GM19351 (cell line): ENCODE measurements around the gene CALD1.

Experiments
- ATAC-seq: cut with Tn5 transposase; IDR thresholded peaks from one replicate; pipeline ENCODE4 v1.9.1; 2021; ENCODE audit warnings: mild to moderate bottlenecking, moderate library complexity; ENCODE audit not compliant: unreplicated experiment

Gene CALD1

DNA sequence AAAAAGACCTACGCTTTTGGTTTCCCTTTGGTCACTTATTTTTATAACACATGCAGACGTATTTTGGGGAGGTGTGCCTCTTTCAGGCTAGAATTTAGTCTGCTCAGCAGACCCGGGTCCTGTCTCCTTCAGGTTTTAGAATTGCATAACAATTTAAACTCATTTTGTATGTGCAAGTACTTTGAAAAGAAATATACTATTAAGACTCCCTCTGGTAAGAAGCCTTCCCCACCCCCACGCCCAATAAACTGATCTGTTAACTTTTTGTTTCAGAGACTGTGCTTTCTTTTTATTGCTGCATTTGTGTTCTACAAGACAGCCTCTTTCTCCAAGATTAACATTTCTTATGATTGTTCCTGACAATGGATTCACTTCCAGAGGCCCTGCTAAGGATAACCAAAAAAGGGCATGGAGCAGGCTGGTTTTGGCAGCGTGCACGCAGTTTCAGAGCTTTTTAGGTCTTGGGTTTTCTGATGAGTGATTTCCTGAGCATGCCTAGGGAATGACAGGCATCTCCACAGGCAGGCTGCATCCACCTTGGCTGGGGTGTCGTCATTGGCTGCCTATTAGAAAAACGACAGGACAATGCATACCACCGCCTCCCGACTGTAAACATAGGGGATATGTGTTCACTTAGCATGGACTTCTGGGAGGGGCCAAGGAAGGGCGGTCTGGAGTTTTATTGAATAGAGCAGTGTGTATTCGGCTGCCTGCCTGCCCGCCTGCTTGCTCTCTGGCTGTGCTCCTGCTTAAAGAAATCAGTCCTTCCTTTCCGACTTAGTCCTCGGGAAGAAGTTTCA, at the start of gene CALD1:
Gene CALD1, plus strand, starts transcription at position 694 of the 800 bp plus-strand sequence. CDS start 88,100 bp downstream, outside the sequence.
- ATAC-seq = no peak

DNA sequence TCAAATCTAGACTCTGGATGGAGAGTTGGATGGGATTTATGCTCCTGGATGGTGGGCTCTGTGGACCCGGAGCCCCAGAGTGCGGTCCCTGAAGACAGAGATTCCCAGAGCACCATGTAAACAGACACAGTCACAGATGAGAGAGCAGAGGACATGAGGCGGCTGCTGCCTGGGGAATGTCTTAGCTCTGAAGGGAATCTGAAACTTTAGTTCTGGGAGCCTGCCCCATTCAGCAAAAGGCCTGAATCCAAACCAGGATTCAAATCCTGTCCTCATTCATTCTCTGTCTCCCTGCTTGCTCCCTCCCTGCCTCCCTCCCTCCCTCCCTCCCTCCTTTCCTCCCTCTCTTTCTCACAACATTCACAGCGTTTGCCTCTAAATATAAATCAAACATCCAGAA, 49.5 kb upstream of the CALD1 start:
- ATAC-seq = no peak

GRCh38 chr7:134730411-134730829, 49.0 kb upstream of the CALD1 start:
- ATAC-seq = no peak

GRCh38 chr7:134731616-134732015, 47.8 kb upstream of the CALD1 start:
- no peak for ATAC-seq

- no peak for ATAC-seq
These were observed 46.7 kb upstream of the CALD1 start for GRCh38 chr7:134732728-134733127.

DNA sequence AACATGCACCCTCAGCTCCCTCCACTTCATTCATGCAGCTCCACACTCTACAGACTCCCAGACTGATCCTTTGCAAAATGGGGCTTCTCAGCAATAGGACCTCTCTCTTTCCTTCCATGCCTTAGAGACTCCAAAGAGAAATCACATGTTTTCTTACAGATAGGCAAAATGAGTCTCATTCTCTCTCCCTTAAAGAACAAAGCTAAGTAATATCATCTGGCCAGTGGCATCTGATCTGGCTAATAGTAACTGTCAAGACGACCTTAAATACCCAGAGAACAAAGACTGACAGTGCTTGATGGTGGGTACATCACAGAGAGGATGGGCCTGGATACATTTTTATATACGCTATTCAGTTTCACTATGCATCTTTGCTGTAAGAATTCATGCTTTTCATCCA, 43.1 kb upstream of the CALD1 start:
- ATAC-seq = no peak

DNA sequence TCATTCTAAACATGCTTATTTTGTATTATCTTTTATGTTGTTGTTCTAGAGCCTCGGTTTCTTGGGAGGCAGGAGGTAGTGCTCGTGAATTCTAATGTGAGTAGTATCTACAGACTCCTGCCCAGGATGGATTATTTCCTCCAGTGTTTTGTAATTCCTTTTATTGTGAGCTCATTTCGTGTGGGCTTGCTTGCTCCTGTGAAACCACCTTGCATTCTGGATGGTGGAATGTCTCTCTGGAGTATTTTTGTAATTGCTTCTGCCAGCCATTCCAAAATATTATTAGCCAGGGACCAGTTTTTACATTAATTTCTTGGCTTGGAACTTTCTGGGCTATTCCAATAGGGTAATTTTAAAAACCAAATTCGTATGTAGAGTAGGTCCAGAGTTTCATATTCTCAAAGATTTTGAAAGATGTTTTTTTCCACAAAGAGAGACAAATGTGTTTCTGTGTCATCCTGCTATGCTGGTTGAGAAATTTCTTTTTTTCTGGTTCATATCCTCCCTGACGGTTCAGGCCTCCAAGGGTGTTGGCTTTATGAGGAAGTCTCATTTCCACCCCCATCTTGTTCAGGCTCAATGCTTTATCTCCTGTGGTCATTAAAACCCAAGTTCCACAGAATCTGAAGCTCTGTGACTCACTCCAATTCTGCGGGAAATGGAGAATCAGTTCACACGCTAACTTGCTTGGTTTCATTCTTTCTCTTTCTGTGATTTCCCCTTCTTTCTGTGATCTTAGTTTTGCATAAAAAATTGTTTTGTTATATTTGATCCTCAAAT, 41.7 kb upstream of the CALD1 start:
- no peak for ATAC-seq

DNA sequence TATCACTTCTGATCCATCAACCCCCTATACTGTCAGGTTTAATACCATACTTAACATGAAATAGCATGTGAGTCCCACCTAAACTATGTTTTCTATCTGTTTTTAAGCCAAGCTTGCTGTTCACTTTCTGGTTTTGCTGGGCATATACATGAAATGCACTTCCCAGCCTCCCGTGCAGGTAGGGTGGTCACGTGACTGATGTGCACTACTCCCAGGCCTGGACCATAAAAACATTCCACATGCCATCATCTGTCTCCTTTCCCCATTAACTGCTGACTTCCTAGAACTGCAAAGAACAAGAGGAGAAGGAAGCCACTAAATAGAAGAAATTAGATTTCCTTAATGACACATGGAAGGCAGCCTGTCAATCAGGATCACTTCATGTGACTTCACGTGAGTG, 40.1 kb upstream of the CALD1 start:
- no peak for ATAC-seq

- no peak for ATAC-seq
These were observed 39.1 kb upstream of the CALD1 start for GRCh38 chr7:134740376-134740775.

DNA sequence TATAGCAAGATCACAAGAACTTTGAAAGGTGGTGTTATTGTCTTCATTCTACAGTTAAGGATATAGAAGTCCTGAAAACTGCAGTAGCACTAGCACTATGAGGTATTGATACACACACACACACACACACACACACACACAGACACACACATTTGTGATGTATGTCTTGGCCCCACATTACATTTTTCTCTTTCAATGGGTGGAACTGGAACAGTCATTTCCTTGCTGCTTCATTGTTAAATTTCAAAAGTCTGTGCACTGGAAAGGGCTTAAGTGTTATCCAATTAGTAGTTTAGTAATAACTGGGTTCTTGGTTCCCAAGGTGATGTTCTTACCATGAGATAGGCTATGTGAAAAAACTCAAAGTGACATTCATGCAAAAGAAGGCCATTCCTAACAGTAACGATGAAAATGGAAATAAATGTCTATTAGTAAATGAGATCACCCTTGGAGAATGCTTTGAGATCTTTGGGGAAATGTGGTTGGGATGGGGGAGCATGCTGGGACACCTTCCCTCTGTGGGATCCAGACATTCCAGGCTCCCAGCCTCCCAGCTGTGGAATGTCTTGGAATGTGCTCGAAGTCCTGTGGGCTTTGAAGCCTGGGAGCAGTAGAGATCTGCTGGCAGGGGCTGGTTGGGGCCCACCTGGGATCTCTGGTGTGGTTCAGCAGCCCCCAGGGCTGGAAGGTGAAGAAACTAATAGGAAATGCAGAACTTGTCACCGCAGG, 37.4 kb upstream of the CALD1 start:
- no peak for ATAC-seq

DNA sequence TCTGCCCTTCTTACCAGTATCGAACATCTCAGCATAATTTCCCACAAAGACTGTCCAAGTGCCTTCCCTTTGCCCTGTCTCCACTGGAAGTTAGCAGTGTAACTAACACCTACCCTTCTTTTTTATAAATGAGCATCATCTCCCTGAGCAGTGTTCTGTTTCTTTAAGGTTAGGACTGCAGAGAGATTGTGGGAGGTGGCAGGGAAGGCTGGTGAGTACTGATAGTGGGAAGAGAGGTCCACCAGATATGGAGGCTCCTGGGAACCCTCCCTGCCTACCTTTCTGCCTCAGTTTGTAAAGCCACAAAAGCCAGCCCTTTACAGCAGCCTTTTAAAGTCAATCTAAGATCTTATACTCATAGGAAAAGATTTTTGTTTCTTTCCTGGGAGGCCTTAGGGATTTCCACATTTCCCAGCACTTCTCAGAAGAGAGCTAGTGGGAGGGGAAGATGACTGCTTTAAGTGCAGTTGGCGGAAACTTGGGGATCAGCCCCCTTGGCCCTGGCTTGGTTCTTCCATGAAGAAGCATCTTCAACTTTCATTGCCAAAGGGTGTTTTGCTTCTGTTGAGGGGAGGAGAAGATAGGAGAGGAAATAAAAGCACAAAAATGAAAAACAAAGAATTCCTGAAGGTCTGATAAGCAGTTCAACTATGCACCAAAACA, 36.6 kb upstream of the CALD1 start:
- ATAC-seq = no peak

- ATAC-seq = no peak
These were observed 34.9 kb upstream of the CALD1 start for GRCh38 chr7:134744569-134744968.

DNA sequence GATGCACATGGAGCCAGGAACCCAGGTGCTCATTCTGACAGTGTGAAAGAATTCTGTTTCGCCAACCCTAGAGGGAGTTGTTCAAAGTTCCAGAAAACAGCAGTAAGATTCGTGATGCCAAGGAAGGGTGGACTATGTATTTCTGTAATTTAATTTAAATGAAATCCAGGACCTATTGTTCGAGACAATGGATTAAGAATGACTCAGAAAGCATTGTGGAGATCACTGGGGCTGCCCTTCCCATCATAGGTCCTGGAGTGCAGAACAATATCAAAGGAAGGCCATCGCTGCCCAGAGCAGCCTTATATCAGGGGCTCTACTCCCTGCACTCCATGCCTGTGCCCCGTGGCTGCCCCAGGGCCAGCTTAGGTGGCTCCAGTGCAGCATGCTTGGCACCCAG, 32.1 kb upstream of the CALD1 start:
- ATAC-seq = no peak

DNA sequence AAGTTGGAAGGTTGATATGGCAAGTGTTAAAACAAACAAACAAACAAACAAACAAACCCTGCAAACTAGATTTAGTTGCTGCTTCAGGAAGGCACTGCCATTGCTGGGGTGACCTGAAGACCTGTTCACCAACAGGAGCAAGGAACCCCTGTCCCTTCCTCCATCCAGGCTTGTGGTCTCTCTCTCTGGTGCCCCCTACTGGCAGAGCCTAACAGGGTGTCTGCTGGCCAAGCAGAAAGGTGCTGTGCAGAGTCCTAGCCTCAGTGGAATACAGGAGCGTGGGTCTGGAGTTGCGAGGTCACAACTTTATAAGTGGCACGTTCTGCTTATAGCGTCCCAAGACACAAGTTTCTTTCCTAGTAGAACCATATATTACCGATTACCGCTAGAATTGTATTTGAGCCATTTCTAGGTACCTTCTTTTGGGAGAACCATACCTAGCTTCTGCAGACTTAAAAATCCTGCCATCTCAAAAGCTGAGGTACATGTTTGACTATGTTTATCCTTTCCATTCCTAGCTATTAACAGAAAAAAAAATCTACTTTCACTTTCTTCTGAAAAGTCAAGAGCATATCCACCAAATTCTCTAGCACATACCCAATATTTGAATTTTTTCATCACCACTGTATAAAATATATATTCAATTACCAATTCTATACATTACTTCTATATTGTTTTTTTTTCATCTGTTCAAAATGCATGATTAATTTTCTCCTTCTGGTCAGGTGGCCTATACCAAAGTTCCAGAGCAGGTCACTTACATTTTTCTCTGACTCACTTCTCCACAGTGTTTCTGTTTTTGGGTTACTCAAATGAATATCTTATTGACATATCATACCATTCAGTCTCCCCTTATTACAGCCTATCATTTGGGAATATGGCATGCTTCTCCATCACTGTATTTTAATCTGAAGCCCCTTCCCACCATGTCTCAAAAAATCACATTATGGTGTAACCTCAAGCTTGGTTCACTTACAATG, 29.1 kb upstream of the CALD1 start:
- peak; percentile 89 for ATAC-seq

- no peak for ATAC-seq
These were observed 27.3 kb upstream of the CALD1 start for GRCh38 chr7:134752006-134752760.

GRCh38 chr7:134755422-134756022, 23.9 kb upstream of the CALD1 start:
- ATAC-seq = no peak

DNA sequence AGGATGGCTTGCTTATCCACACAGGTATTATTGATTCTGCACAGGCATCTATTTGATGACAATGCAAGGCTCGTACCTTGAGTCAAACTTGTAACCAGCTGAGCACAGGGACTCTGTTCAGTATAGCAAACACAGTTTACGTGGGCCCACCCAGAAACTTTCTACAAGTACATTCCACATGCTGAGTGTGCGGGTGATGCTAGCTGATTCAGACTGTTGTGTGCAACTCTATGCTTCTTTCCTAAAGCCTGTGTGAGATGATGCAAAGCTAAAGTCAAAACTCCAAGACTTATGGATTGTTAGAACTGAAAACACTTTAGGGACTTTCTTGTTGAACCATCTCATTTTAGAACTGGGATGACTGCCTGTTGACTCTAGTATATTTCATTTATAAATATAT, 21.5 kb upstream of the CALD1 start:
- ATAC-seq = no peak

GRCh38 chr7:134758981-134759380, 20.5 kb upstream of the CALD1 start:
- no peak for ATAC-seq

GRCh38 chr7:134761266-134761665, 18.2 kb upstream of the CALD1 start:
- no peak for ATAC-seq
